Lung (tissue), 12 donors: ENCODE results near the gene NDUFAF3. TPM values are rescaled to one million over a fixed set of nuclear protein-coding genes. Genes with fewer than 3 reads are reported as not detected.

Source experiments
- ATAC-seq: fragments of 200-7000 bp; cut with Tn5 transposase; one replicate; pipeline ENCODE4 v1.9.1; 2020; ENCODE audit warnings: moderate number of reproducible peaks; ENCODE audit not compliant: insufficient read depth, low FRiP score
- DNase-seq, 3 donors: peaks; one replicate each; pipeline ENCODE4 v3.0.0-alpha.2; 2013 to 2017
- H3K27ac ChIP-seq, 2 donors: one replicate each; pipeline ENCODE4 v1.5.1; 2013; ENCODE audit warnings: mild to moderate bottlenecking in 2 of 2, moderate library complexity in 2 of 2, control low read depth in 1 of 2, inconsistent platforms in 1 of 2, low read depth in 1 of 2, low read length in 1 of 2
- H3K27me3 ChIP-seq, 3 donors: one replicate each; pipeline ENCODE4 v1.5.1; 2013; ENCODE audit warnings: low read length in 2 of 3; ENCODE audit not compliant: control insufficient read depth in 3 of 3, insufficient read depth in 3 of 3
- H3K36me3 ChIP-seq, 4 donors: one replicate each; pipeline ENCODE4 v1.5.1; 2013; ENCODE audit warnings: low read length in 4 of 4, mild to moderate bottlenecking in 1 of 4, moderate library complexity in 1 of 4; ENCODE audit not compliant: control insufficient read depth in 4 of 4, insufficient read depth in 4 of 4
- H3K4me1 ChIP-seq, 5 donors: one replicate each; pipeline ENCODE4 v1.5.1; 2013; ENCODE audit warnings: low read length in 5 of 5, mild to moderate bottlenecking in 2 of 5, moderate library complexity in 1 of 5; ENCODE audit not compliant: control insufficient read depth in 5 of 5, insufficient read depth in 5 of 5
- H3K4me3 ChIP-seq: one replicate; pipeline ENCODE4 v1.5.1; 2013; ENCODE audit warnings: mild to moderate bottlenecking, control low read depth, moderate library complexity
- H3K9ac ChIP-seq, 2 donors: one replicate each; pipeline ENCODE4 v1.5.1; 2013; ENCODE audit warnings: low read length in 2 of 2, control low read depth in 1 of 2; ENCODE audit not compliant: insufficient read depth in 1 of 2
- H3K9me3 ChIP-seq, 4 donors: one replicate each; pipeline ENCODE4 v1.5.1; 2013; ENCODE audit warnings: low read length in 3 of 4, mild to moderate bottlenecking in 1 of 4, moderate library complexity in 1 of 4; ENCODE audit not compliant: control insufficient read depth in 4 of 4, insufficient read depth in 3 of 4
- WGBS, 2 donors: extraction: QIAGEN DNeasy Blood & Tissue Kit; methylation state at CpG; one replicate each; pipeline ENCODE4 v1.1.7; 2013; 5-methylcytosine and 5-hydroxymethylcytosine counted together
- polyA plus RNA-seq, 2 donors: library from polyadenylated mRNA; stranded (reverse); fragments of 200-250 nt; gene quantifications; one replicate each; pipeline ENCODE4 v1.2.1, GENCODE V29; 2013
- total RNA-seq, 2 donors: library from RNA; depleted of rRNA in 1 of 2; stranded (reverse); fragments of >200 nt in 1 of 2; gene quantifications; one replicate each; pipeline ENCODE4 v1.2.1, GENCODE V29; 2014 to 2021
- TF ChIP-seq, protein P1 (sequence below): IDR thresholded peaks from 2 replicates; pipeline ENCODE4 v1.5.1; 2012; ENCODE audit warnings: mild to moderate bottlenecking; ENCODE audit errors: control extremely low read depth, extremely low read depth
- donor health status: control.
- donor health status: control.
- donor health status: Bipolar disorder and iron deficiency.
- donor health status: healthy.
- donor health status: DM: yes; HTN: yes; CAD: no.

The NDUFAF3 gene
- total and polyA plus RNA-seq, 4 donors = 49.9 to 143 (median 110) TPM

DNA sequence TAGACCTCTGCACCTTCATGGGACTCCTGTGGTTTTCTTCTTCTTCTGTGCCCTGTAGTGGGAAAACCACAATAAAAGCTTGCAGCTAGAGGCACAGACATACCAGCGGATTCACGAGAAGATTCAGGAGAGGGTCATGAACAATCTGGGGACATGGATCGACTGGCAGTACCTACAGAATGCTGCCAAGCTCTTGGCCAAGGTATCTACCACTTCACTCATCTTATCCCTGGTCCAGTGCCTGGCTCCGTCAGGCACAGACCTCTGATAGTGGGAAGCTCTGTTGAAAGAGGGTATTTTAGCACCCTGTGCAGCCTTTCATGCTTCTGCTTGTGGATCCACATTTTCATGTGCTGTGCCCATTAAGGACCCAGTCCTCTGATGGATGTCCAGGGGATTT, 41.6 kb upstream of the NDUFAF3 start:
- Histone ChIP-seq H3K27ac (no peak overlapping the region), H3K36me3 (peaks cover 29 to 58% (median 41%) of the 10 kb centered on the region in 4 donors), H3K9me3 (peaks cover 0 to 5% (median 0%) of the 10 kb centered on the region in 4 donors), H3K4me3 (no peak overlapping the region), H3K27me3 (no peaks in the 10 kb centered on the region), H3K9ac (no peak overlapping the region), H3K4me1 (peaks cover 0 to 3% (median 0%) of the 10 kb centered on the region in 5 donors)
- TF ChIP-seq, protein P1, sequence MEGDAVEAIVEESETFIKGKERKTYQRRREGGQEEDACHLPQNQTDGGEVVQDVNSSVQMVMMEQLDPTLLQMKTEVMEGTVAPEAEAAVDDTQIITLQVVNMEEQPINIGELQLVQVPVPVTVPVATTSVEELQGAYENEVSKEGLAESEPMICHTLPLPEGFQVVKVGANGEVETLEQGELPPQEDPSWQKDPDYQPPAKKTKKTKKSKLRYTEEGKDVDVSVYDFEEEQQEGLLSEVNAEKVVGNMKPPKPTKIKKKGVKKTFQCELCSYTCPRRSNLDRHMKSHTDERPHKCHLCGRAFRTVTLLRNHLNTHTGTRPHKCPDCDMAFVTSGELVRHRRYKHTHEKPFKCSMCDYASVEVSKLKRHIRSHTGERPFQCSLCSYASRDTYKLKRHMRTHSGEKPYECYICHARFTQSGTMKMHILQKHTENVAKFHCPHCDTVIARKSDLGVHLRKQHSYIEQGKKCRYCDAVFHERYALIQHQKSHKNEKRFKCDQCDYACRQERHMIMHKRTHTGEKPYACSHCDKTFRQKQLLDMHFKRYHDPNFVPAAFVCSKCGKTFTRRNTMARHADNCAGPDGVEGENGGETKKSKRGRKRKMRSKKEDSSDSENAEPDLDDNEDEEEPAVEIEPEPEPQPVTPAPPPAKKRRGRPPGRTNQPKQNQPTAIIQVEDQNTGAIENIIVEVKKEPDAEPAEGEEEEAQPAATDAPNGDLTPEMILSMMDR = no peak
- ATAC-seq (no peak), DNase-seq (no peak)
- 94 to 97% methylated on average over 4 of the region's 4 CpGs for WGBS, 2 donors

DNA sequence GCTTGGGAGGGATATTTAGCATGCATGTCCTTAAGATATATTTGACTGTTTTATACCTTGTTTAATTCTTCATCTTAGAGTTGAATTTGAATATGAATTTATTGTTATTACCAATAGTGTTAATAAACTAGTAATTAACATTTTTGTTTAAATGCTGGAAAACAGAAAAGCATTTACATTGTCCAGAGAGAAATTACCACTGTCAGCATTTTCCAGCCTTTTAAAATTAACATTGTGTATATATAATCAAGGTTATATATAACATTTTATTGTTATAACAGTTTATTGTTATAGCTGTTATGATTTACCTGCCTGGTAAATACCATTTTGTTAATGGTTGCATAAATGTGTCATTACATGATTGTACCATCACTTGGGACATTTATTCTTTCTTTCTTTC, 39.9 kb upstream of the NDUFAF3 start:
- TF ChIP-seq, protein P1 = no peak
- H3K4me3 ChIP-seq = no peak overlapping the region
- ATAC-seq (no peak), DNase-seq (no peak)
- peaks cover 0 to 3% (median 0%) of the 10 kb centered on the region in 5 donors for H3K4me1 ChIP-seq
- no peaks in the 10 kb centered on the region for H3K27me3 ChIP-seq
- H3K9me3 ChIP-seq = peaks cover 0 to 5% (median 0%) of the 10 kb centered on the region in 4 donors
- peaks cover 27 to 48% (median 31%) of the 10 kb centered on the region in 4 donors for H3K36me3 ChIP-seq
- no peak overlapping the region for H3K27ac ChIP-seq
- no peak overlapping the region for H3K9ac ChIP-seq

- no peak overlapping the region for H3K27ac ChIP-seq
- H3K36me3 ChIP-seq = peaks cover 27 to 44% (median 30%) of the 10 kb centered on the region in 4 donors
- ATAC-seq (no peak), DNase-seq (no peak)
- 84 to 90% methylated on average over 5 of the region's 5 CpGs for WGBS, 2 donors
- H3K4me3 ChIP-seq = no peak overlapping the region
- H3K27me3 ChIP-seq = no peaks in the 10 kb centered on the region
- H3K4me1 ChIP-seq = peaks cover 0 to 3% (median 0%) of the 10 kb centered on the region in 5 donors
- TF ChIP-seq, protein P1 = no peak
- H3K9ac ChIP-seq = no peak overlapping the region
- H3K9me3 ChIP-seq = peaks cover 0 to 5% (median 0%) of the 10 kb centered on the region in 4 donors
These were observed 39.2 kb upstream of the NDUFAF3 start for GRCh38 chr3:48982686-48983085.

DNA sequence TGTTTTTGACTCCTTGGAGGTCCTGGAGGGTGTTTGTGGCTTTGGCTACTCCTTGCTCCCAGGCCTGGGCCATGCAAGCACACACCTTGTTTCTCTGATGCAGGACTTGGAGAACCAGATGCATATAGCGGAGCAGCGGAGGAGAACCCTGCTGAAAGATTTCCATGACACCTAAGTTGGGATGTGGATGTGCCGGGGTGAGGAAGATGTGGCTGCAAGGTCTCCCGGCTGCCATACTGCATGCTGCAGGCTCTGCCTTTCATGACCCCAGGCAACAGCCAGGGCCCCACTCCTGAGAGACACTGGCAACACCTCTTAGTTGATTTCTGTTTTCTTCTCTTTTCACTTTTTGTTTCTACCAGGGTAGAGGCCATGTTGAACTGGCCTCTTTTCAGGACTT, 38.8 kb upstream of the NDUFAF3 start:
- ATAC-seq (no peak), DNase-seq (no peak)
- Histone ChIP-seq H3K27ac (no peak overlapping the region), H3K4me1 (peaks cover 0 to 3% (median 0%) of the 10 kb centered on the region in 5 donors), H3K27me3 (no peaks in the 10 kb centered on the region), H3K4me3 (no peak overlapping the region), H3K9ac (no peak overlapping the region), H3K9me3 (peaks cover 0 to 5% (median 0%) of the 10 kb centered on the region in 4 donors), H3K36me3 (peaks cover 23 to 41% (median 30%) of the 10 kb centered on the region in 4 donors)
- TF ChIP-seq, protein P1 = no peak
- WGBS, 2 donors = 95 to 96% methylated on average over 4 of the region's 4 CpGs
